Esophagus muscularis mucosa (tissue), 4 donors: ENCODE data around the gene SENP3. TPM values are rescaled to one million over a fixed set of nuclear protein-coding genes. Genes with fewer than 3 reads are reported as not detected.
A peak's percentile ranks its signal among the peaks of the same experiment; 100 is the strongest.

Experiments
- DNase-seq: peaks from one replicate; pipeline ENCODE4 v3.0.0-alpha.2; 2017; ENCODE audit errors: extremely low spot score
- H3K27ac ChIP-seq, 4 donors: fragments of 200-600 bp; sonication (generic); replicated peaks in 1 of 4; 1 replicate in 3 of 4; 2 replicates in 1 of 4; pipeline ENCODE4 v1.5.1; 2016 to 2019; ENCODE audit warnings: mild to moderate bottlenecking in 1 of 4
- H3K27me3 ChIP-seq, 4 donors: fragments of 200-600 bp; sonication (generic); one replicate each; pipeline versions ENCODE4 v1.5.1 to v1.6.0; 2016 to 2019
- H3K36me3 ChIP-seq, 4 donors: fragments of 200-600 bp; sonication (generic); one replicate each; pipeline ENCODE4 v1.5.1; 2016 to 2019
- H3K4me1 ChIP-seq, 4 donors: fragments of 200-600 bp; sonication (generic); one replicate each; pipeline ENCODE4 v1.5.1; 2016 to 2019
- H3K4me3 ChIP-seq, 4 donors: fragments of 200-600 bp; sonication (generic); 1 replicate in 2 of 4; 2 replicates in 2 of 4; pipeline ENCODE4 v1.5.1; 2016 to 2019; ENCODE audit warnings: mild to moderate bottlenecking in 4 of 4, moderate library complexity in 1 of 4
- H3K9me3 ChIP-seq, 4 donors: fragments of 200-600 bp; sonication (generic); 1 replicate in 3 of 4; 2 replicates in 1 of 4; pipeline ENCODE4 v1.5.1; 2016 to 2019
- EP300 ChIP-seq: sonication (generic); formaldehyde crosslinking; IDR thresholded peaks from one replicate; pipeline ENCODE4 v1.6.1; 2017; ENCODE audit warnings: antibody characterized with exemption
- POLR2A ChIP-seq: fragments of 450-650 bp; IDR thresholded peaks from one replicate; pipeline ENCODE4 v1.6.1; 2017; ENCODE audit warnings: antibody characterized with exemption, moderate library complexity, mild to moderate bottlenecking, low read depth
- POLR2AphosphoS5 ChIP-seq, 2 donors: sonication (generic); formaldehyde crosslinking; IDR thresholded peaks; one replicate each; pipeline ENCODE4 v1.6.1; 2017; ENCODE audit warnings: antibody characterized with exemption in 2 of 2
- WGBS: methylation state at CpG from one replicate; pipeline ENCODE4 v1.1.5; 2018; 5-methylcytosine and 5-hydroxymethylcytosine counted together
- intact Hi-C: fragments of 100-400 bp; cut with DNase I; formaldehyde crosslinking; loops from one replicate; pipeline ENCODE4 v1.15.1; 2023
- total RNA-seq, 4 donors: library from RNA; depleted of rRNA; stranded (reverse); fragments of >200 nt; gene quantifications; one replicate each; pipeline versions ENCODE4 v1.1.0 to v1.2.1, GENCODE V29; 2016
- TF ChIP-seq, protein P1 (sequence below), 3 experiments: fragments of 200-600 bp in 2 of 3; fragments of 450-650 bp in 1 of 3; sonication (generic) in 2 of 3; IDR thresholded peaks; one replicate each; pipeline ENCODE4 v1.5.1; 2017 to 2019; ENCODE audit warnings: antibody characterized with exemption in 3 of 3, mild to moderate bottlenecking in 2 of 3, moderate library complexity in 1 of 3

The SENP3 gene
- total RNA-seq = 10 to 100 TPM; 54.0 to 79.1 (median 72.4) TPM

DNA sequence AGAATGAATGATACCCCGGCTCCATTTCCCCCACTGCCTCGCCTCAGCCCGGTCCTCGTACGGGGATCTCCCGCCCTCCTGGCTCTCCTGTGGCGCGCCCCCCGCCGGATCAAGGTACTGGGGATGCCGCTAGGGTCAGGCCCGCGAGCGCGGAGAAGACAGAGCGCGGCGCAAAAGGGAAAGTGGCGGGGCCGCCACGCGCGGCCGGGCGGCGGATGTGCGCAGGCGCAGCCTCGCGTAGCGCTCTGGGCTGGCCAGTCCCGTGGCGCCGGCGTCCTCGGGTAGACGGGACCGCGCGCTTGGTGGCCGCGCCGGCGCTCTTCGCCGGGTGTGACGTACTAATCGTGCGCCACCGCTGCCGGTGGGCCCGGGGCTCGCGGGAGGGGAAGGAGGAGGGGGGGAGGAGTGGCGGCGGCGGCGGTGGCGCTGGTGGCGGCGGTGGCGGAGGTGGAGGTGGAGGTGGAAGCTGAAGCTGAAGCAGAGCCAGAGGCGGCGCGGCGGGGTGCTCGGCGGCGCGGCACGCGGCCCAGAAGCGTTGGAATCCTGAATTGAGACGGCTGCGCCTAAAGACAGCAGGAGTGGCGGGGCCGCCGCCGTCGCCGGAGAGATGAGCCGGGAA is at the start of gene SENP3:
Gene SENP3, plus strand, starts transcription at position 331 of the 619 bp plus-strand sequence. CDS start 1,158 bp downstream, outside the sequence.
- Histone ChIP-seq H3K9me3 (no peaks in the 10 kb centered on the region), H3K27ac (peak within 1 kb of the TSS; percentile 89 to 99 (median 93)), H3K36me3 (peaks cover 27 to 39% (median 38%) of the 10 kb centered on the region in 4 donors), H3K4me1 (peaks cover 61 to 80% (median 70%) of the 10 kb centered on the region in 4 donors), H3K4me3 (peak within 1 kb of the TSS; percentile 74 to 96 (median 88)), H3K27me3 (no peaks in the 10 kb centered on the region)
- DNase-seq = peak; percentile 95
- TF ChIP-seq POLR2A (peak; percentile 74), EP300 (no peak), POLR2AphosphoS5 (IDR thresholded peaks at IDR 0.05) (peak; percentile 78 to 90)
- TF ChIP-seq, protein P1, sequence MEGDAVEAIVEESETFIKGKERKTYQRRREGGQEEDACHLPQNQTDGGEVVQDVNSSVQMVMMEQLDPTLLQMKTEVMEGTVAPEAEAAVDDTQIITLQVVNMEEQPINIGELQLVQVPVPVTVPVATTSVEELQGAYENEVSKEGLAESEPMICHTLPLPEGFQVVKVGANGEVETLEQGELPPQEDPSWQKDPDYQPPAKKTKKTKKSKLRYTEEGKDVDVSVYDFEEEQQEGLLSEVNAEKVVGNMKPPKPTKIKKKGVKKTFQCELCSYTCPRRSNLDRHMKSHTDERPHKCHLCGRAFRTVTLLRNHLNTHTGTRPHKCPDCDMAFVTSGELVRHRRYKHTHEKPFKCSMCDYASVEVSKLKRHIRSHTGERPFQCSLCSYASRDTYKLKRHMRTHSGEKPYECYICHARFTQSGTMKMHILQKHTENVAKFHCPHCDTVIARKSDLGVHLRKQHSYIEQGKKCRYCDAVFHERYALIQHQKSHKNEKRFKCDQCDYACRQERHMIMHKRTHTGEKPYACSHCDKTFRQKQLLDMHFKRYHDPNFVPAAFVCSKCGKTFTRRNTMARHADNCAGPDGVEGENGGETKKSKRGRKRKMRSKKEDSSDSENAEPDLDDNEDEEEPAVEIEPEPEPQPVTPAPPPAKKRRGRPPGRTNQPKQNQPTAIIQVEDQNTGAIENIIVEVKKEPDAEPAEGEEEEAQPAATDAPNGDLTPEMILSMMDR (IDR thresholded peaks at IDR 0.05) = peak in 1 of 3 experiments; percentile 29
- intact Hi-C loops = loop anchor here (2.0 kb wide), 1 partner anchor 207 kb away; the partner anchor contains the start of gene TMEM95
- 0% methylated on average over 26 of the region's 82 CpGs for WGBS

DNA sequence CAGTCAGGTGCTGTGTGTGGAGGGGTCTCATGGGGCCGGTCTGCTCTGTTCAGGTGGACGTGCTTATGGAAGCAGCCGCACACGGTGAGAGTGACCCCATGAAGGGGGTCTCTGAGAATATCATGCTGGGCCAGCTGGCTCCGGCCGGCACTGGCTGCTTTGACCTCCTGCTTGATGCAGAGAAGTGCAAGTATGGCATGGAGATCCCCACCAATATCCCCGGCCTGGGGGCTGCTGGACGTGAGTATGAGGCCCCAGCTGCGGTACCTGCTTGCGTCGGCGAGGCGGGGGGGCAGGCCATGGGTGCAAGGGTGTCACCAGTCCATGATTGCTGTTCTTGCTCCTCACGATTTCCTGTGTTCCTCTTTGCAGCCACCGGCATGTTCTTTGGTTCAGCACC is 49.6 kb upstream of the SENP3 start:
- H3K9me3 ChIP-seq = no peaks in the 10 kb centered on the region
- 90% methylated on average over 14 of the region's 15 CpGs for WGBS
- H3K36me3 ChIP-seq = peaks cover 52 to 80% (median 72%) of the 10 kb centered on the region in 4 donors
- H3K4me1 ChIP-seq = peaks cover 0 to 6% (median 0%) of the 10 kb centered on the region in 4 donors
- no peak overlapping the region for H3K27ac ChIP-seq
- no peak for DNase-seq
- TF ChIP-seq EP300 = no peak
- TF ChIP-seq POLR2A = no peak
- TF ChIP-seq POLR2AphosphoS5 (IDR thresholded peaks at IDR 0.05) = no peak
- TF ChIP-seq, protein P1 (IDR thresholded peaks at IDR 0.05) = no peak
- no peak overlapping the region for H3K4me3 ChIP-seq
- H3K27me3 ChIP-seq = no peaks in the 10 kb centered on the region
- intact Hi-C loops = no loop called here

DNA sequence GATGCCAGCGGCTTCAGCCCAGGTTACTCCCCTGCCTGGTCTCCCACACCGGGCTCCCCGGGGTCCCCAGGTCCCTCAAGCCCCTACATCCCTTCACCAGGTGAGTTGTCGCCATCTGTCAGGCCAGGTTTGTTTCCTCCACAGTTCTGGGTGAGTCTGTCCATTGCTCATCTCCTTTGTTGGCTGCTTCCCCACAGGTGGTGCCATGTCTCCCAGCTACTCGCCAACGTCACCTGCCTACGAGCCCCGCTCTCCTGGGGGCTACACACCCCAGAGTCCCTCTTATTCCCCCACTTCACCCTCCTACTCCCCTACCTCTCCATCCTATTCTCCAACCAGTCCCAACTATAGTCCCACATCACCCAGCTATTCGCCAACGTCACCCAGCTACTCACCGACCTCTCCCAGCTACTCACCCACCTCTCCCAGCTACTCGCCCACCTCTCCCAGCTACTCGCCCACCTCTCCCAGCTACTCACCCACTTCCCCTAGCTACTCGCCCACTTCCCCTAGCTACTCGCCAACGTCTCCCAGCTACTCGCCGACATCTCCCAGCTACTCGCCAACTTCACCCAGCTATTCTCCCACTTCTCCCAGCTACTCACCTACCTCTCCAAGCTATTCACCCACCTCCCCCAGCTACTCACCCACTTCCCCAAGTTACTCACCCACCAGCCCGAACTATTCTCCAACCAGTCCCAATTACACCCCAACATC is 48.7 kb upstream of the SENP3 start:
- intact Hi-C loops = no loop called here
- TF ChIP-seq POLR2A = no peak
- TF ChIP-seq, protein P1 (IDR thresholded peaks at IDR 0.05) = no peak
- TF ChIP-seq EP300 = no peak
- TF ChIP-seq POLR2AphosphoS5 (IDR thresholded peaks at IDR 0.05) = no peak
- no peak for DNase-seq
- WGBS = 86% methylated on average over 20 of the region's 20 CpGs
- Histone ChIP-seq H3K4me1 (peaks cover 0 to 6% (median 0%) of the 10 kb centered on the region in 4 donors), H3K9me3 (no peaks in the 10 kb centered on the region), H3K4me3 (no peak overlapping the region), H3K36me3 (peaks cover 52 to 72% (median 65%) of the 10 kb centered on the region in 4 donors), H3K27me3 (no peaks in the 10 kb centered on the region), H3K27ac (no peak overlapping the region)

DNA sequence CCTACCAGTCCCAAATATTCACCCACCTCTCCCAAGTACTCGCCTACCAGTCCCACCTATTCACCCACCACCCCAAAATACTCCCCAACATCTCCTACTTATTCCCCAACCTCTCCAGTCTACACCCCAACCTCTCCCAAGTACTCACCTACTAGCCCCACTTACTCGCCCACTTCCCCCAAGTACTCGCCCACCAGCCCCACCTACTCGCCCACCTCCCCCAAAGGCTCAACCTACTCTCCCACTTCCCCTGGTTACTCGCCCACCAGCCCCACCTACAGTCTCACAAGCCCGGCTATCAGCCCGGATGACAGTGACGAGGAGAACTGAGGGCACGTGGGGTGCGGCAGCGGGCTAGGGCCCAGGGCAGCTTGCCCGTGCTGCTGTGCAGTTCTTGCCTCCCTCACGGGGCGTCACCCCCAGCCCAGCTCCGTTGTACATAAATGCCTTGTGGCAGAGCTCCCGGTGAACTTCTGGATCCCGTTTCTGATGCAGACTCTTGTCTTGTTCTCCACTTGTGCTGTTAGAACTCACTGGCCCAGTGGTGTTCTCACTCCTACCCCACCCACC is 47.8 kb upstream of the SENP3 start:
- intact Hi-C loops = loop anchor here (2.0 kb wide), 2 partner anchors 45 to 75 kb away; partner anchors contain the start of gene TNFSF13
- peaks cover 0 to 6% (median 0%) of the 10 kb centered on the region in 4 donors for H3K4me1 ChIP-seq
- no peaks in the 10 kb centered on the region for H3K9me3 ChIP-seq
- H3K36me3 ChIP-seq = peaks cover 44 to 62% (median 55%) of the 10 kb centered on the region in 4 donors
- no peaks in the 10 kb centered on the region for H3K27me3 ChIP-seq
- no peak for DNase-seq
- TF ChIP-seq EP300 (no peak), POLR2AphosphoS5 (IDR thresholded peaks at IDR 0.05) (no peak)
- TF ChIP-seq, protein P1 (IDR thresholded peaks at IDR 0.05) = no peak
- H3K4me3 ChIP-seq = no peak overlapping the region
- 73% methylated on average over 17 of the region's 17 CpGs for WGBS
- no peak overlapping the region for H3K27ac ChIP-seq
